AG04449 (cell line): ENCODE measurements around the gene C1S.

Source experiments
- CTCF ChIA-PET: fragments of 350-600 bp; formaldehyde crosslinking; extraction: SDS; loops from one replicate; lab custom pipeline; 2021; ENCODE audit warnings: antibody characterized with exemption; lab: Yijun Ruan, JAX
- POLR2A ChIA-PET: fragments of 400-600, 350-600 bp; formaldehyde crosslinking; extraction: SDS; loops from one replicate; lab custom pipeline; 2020; ENCODE audit warnings: antibody characterized with exemption, inconsistent platforms; lab: Yijun Ruan, JAX
- DNase-seq: peaks from one replicate; pipeline ENCODE4 v3.0.0-alpha.2; 2010; ENCODE audit warnings: low read depth, low spot score
- H3K4me3 ChIP-seq: 2 replicates; pipeline ENCODE4 v1.5.1; 2011; ENCODE audit warnings: low read depth, mild to moderate bottlenecking, control low read depth, low read length
- TF ChIP-seq, protein P1 (sequence below): IDR thresholded peaks from one replicate; pipeline ENCODE4 v1.5.1; 2011; ENCODE audit warnings: mild to moderate bottlenecking, moderate library complexity, low read length, control low read depth, inconsistent platforms; ENCODE audit not compliant: insufficient read depth; ENCODE audit errors: missing control alignments

Gene C1S

GRCh38 chr12:7096979-7097378 is 36.5 kb downstream of the C1S start:
- ChIA-PET CTCF (interaction anchor here (1.7 to 7.9 kb wide), 3 partner anchors 11 to 36 kb away, joined by 11 to 127 read pairs (median 96); partner anchors contain the start of genes C1RL and C1S), POLR2A (no interaction called here)
- TF ChIP-seq, protein P1, sequence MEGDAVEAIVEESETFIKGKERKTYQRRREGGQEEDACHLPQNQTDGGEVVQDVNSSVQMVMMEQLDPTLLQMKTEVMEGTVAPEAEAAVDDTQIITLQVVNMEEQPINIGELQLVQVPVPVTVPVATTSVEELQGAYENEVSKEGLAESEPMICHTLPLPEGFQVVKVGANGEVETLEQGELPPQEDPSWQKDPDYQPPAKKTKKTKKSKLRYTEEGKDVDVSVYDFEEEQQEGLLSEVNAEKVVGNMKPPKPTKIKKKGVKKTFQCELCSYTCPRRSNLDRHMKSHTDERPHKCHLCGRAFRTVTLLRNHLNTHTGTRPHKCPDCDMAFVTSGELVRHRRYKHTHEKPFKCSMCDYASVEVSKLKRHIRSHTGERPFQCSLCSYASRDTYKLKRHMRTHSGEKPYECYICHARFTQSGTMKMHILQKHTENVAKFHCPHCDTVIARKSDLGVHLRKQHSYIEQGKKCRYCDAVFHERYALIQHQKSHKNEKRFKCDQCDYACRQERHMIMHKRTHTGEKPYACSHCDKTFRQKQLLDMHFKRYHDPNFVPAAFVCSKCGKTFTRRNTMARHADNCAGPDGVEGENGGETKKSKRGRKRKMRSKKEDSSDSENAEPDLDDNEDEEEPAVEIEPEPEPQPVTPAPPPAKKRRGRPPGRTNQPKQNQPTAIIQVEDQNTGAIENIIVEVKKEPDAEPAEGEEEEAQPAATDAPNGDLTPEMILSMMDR: no peak
- H3K4me3 ChIP-seq: no peak overlapping the region
- DNase-seq: no peak

GRCh38 chr12:7099290-7099996 is 38.9 kb downstream of the C1S start:
- no peak for DNase-seq
- ChIA-PET CTCF (interaction anchor here (0.8 to 6.4 kb wide), 4 partner anchors 9 to 39 kb away, joined by 3 to 63 read pairs (median 5); partner anchors contain the start of genes C1RL and C1S), POLR2A (no interaction called here)
- no peak overlapping the region for H3K4me3 ChIP-seq
- TF ChIP-seq, protein P1: no peak

DNA sequence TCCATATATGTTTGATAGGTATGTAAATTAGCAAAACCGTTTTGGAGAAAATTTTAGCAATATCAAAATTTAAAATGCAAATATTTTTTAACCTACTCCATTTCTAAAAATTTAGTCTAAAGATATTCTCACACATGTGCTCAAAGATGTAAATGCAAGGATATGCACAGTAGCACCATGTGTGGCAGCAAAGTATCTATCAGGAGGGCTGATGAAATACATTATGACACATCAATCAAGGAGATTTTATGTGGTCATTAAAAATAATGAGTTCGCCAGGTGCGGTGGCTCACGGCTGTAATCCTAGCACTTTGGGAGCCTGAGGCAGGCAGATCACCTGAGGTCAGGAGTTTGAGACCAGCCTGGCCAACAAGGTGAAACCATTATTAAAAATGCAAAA is 39.7 kb downstream of the C1S start:
- ChIA-PET CTCF (interaction anchor here (6.4 kb wide), 1 partner anchor 12 kb away, joined by 63 read pairs; no protein-coding TSS in a partner anchor), POLR2A (no interaction called here)
- H3K4me3 ChIP-seq: no peak overlapping the region
- DNase-seq: no peak
- TF ChIP-seq, protein P1: no peak

- TF ChIP-seq, protein P1: no peak
- CTCF ChIA-PET: interaction anchor here (2.5 to 6.4 kb wide), 2 partner anchors 8 to 11 kb away, joined by 13 to 63 read pairs; partner anchors contain the start of gene C1R
- POLR2A ChIA-PET: no interaction called here
These were observed 40.7 kb downstream of the C1S start for GRCh38 chr12:7101047-7101693.

DNA sequence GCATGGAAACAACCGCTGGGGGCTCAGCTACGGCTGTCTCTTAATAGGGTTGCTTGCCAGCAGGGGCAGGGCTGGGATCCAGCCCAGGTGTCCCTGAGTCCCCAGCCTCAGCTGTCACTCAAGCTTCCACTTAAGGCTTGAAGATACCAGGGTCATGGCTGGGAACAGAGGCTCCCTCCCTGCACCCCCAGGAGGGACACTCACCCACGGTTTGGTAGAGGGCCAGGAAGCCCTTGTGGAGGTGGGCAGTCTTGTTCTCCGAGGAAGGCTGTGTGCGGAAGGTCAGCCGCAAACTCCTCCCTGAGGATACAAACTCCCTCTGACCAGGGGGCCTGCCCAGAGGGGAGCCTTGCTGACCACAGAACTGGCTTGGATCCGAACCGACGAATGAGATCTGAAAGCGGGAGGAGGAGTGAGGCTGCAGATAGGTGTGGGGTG is 41.2 kb downstream of the C1S start:
- DNase-seq: no peak
- ChIA-PET POLR2A (no interaction called here), CTCF (interaction anchor here (1.2 to 6.4 kb wide), 4 partner anchors 9 to 157 kb away, joined by 3 to 63 read pairs (median 8); partner anchors contain the start of gene C1R)
- TF ChIP-seq, protein P1: no peak
- H3K4me3 ChIP-seq: no peak overlapping the region

More at GRCh38 chr12:7101047-7101693, 40.7 kb downstream of the C1S start:
- H3K4me3 ChIP-seq: no peak overlapping the region
- DNase-seq: no peak

- ChIA-PET POLR2A (no interaction called here), CTCF (interaction anchor here (0.7 to 6.4 kb wide), 6 partner anchors 9 to 536 kb away, joined by 3 to 63 read pairs (median 6); partner anchors contain the start of genes C1R and C1S)
- no peak for DNase-seq
- TF ChIP-seq, protein P1: no peak
- no peak overlapping the region for H3K4me3 ChIP-seq
These were observed 42.1 kb downstream of the C1S start for GRCh38 chr12:7102582-7102981.
